ENCODE measurements around the gene OR56A5.

Gene OR56A5

DNA sequence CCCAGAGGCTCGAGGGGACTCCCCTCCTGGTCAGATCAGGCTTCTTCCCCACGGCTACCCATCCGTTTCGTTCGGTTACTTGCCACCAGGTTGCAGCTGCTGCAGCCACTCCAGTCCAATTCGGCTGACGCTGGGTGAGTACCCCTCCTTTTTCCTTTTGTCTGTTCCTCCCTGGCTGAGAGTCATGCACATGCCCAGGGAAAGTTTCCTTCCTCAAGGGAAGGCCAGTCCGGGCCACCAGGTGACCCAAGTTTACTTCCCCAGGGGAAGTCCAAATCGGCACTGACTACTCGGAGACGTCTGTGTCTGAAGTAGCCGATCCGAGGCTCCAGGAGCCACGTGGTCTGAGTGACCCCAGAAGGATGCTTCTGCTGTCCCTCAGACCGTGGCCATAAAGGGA lies 39.5 kb downstream of the OR56A5 start:
- Histone ChIP-seq H2AFZ (ENCODE audit: low read depth, low read length) (no peak overlapping the region), H3K27me3 (ENCODE audit: insufficient read depth, low read length) (no peaks in the 10 kb centered on the region), H3K4me3 (ENCODE audit: low read length) (no peak overlapping the region), H3K9me3 (ENCODE audit: low read length) (no peaks in the 10 kb centered on the region), H3K4me1 (ENCODE audit: insufficient read depth, low read length) (no peaks in the 10 kb centered on the region), H3K36me3 (ENCODE audit: insufficient read depth, low read length) (no peaks in the 10 kb centered on the region)

DNA sequence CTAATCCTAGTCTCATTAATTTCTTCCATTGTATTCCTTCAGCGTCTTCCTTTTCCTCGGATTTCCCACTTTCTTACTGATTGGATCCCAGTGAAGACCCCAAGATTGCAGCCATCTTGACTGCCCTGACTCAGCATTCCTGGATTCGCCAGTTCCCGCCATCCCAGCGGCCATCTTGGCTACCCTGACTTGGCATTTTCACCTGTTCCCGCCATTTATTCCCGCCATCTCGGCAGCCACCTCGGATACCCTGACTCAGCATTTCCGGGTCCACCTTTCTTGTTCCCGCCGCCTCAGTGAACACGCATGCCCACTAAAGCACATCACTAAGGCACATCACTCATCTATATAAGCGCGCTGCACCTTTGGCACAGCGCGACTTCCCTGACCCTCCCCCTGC lies 40.0 kb downstream of the OR56A5 start:
- Histone ChIP-seq H3K4me1 (ENCODE audit: insufficient read depth, low read length) (no peaks in the 10 kb centered on the region), H3K36me3 (ENCODE audit: insufficient read depth, low read length) (no peaks in the 10 kb centered on the region), H3K27me3 (ENCODE audit: insufficient read depth, low read length) (no peaks in the 10 kb centered on the region), H3K9me3 (ENCODE audit: low read length) (no peaks in the 10 kb centered on the region), H2AFZ (ENCODE audit: low read depth, low read length) (no peak overlapping the region), H3K4me3 (ENCODE audit: low read length) (no peak overlapping the region)

DNA sequence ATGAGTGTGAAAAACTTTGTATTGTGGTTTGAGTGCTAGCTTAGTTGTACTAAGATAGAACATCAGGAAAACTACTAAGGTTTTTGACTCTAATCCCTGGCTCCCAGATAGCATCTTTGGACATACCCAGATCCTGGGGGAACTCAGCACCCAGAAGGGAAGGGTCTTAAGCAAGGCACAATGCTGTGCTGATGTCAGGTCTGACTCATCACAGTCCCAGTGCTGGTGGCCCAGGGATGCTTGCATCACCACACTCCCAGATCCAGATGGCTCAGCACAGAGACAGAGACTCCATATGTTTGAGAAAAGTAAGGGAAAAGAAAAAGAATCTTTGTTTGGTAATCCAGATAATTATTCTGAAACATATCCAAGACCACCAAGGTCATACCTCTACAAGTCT lies 44.5 kb downstream of the OR56A5 start:
- Histone ChIP-seq H2AFZ (ENCODE audit: low read depth, low read length) (no peak overlapping the region), H3K4me1 (ENCODE audit: insufficient read depth, low read length) (no peaks in the 10 kb centered on the region), H3K4me3 (ENCODE audit: low read length) (no peak overlapping the region), H3K27me3 (ENCODE audit: insufficient read depth, low read length) (no peaks in the 10 kb centered on the region), H3K36me3 (ENCODE audit: insufficient read depth, low read length) (no peaks in the 10 kb centered on the region), H3K9me3 (ENCODE audit: low read length) (no peaks in the 10 kb centered on the region)

DNA sequence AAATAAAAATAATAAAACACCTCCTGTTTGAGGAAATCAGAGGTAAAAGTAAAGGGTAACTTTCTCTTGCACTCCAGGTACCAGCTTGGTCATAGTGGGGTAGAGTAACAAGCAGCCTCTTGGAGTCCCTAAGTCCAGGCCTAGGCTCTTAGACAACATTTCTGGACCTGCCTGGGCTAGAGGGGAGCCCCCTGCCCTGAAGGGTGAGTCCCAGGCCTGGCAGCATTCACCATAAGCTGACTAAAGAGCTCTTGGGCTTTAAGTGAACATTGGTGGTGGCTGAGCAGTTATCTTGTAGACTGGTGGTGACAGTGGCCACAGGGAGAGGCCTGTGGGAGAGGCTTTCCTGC lies 44.9 kb downstream of the OR56A5 start:
- H3K9me3 ChIP-seq (ENCODE audit: low read length) = no peaks in the 10 kb centered on the region
- H3K36me3 ChIP-seq (ENCODE audit: insufficient read depth, low read length) = no peaks in the 10 kb centered on the region
- H3K27me3 ChIP-seq (ENCODE audit: insufficient read depth, low read length) = no peaks in the 10 kb centered on the region
- no peak overlapping the region for H3K4me3 ChIP-seq (ENCODE audit: low read length)
- H3K4me1 ChIP-seq (ENCODE audit: insufficient read depth, low read length) = no peaks in the 10 kb centered on the region
- no peak overlapping the region for H2AFZ ChIP-seq (ENCODE audit: low read depth, low read length)

DNA sequence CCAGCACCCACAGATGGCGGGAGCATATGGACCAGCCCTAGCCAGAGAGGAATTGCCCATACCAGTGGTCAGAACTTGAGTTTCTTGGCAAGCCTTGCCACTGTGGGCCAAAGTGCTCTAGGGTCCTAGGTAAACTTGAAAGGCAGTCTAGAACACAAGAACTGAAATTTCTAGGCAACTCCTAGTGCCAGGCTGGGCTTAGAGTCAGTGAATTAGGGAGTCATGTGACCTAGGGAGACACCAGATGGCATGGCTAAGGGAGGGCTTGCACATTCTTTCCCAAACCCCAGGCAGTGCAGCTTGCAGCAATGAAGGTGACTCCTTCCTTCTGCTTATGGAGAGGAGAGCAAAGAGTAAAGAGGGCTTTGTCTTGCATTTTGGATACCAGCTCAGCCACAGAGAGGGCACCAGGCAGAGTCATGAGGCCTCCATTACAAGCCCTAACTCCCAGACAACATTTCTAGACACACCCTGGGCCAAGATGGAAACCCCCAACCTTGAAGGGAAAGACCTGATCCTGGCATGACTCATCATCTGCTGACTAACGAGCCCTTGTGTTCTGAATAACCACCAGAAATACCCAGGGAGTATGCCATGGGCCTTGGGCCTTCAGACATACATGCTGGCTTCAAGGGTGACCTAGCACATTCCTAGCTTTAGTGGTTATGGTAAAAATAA lies 45.4 kb downstream of the OR56A5 start:
- Histone ChIP-seq H2AFZ (ENCODE audit: low read depth, low read length) (no peak overlapping the region), H3K4me1 (ENCODE audit: insufficient read depth, low read length) (no peaks in the 10 kb centered on the region), H3K36me3 (ENCODE audit: insufficient read depth, low read length) (no peaks in the 10 kb centered on the region), H3K4me3 (ENCODE audit: low read length) (no peak overlapping the region), H3K9me3 (ENCODE audit: low read length) (no peaks in the 10 kb centered on the region), H3K27me3 (ENCODE audit: insufficient read depth, low read length) (no peaks in the 10 kb centered on the region)

All from neuron (in vitro differentiated cells).